ENCODE data around the gene ZBED4. TPM values are rescaled to one million over a fixed set of nuclear protein-coding genes. Genes with fewer than 3 reads are reported as not detected.
A peak's percentile ranks its signal among the peaks of the same experiment; 100 is the strongest.
"Not testable (repeated sequence)": the region's sequence is repeated elsewhere in the genome, so short reads cannot be mapped to it uniquely, and the experiment has no call there.

ZBED4 gene
- total RNA-seq, result 14.3 and 16.7 TPM in 2 replicates

- DNase-seq (ENCODE audit: low read depth, low spot score), result peak; percentile 75
Observed at GRCh38 chr22:49852898-49853894, at the start of gene ZBED4. Gene ZBED4 (plus strand): TSS chr22:49853844. CDS start chr22:49883663, 29,819 bp downstream.

GRCh38 chr22:49807129-49807528 lies 46.5 kb upstream of the ZBED4 start:
- DNase-seq (ENCODE audit: low read depth, low spot score), result no peak

GRCh38 chr22:49807780-49808708 lies 45.6 kb upstream of the ZBED4 start:
- DNase-seq (ENCODE audit: low read depth, low spot score), result no peak

- no peak for DNase-seq (ENCODE audit: low read depth, low spot score)
Observed at GRCh38 chr22:49810363-49811019, 43.2 kb upstream of the ZBED4 start.

GRCh38 chr22:49811020-49811791 lies 42.4 kb upstream of the ZBED4 start:
- DNase-seq (ENCODE audit: low read depth, low spot score), result no peak

GRCh38 chr22:49812838-49813237 lies 40.8 kb upstream of the ZBED4 start:
- no peak for DNase-seq (ENCODE audit: low read depth, low spot score)

- DNase-seq (ENCODE audit: low read depth, low spot score), result no peak
Observed at GRCh38 chr22:49814164-49814686, 39.4 kb upstream of the ZBED4 start.

- no peak for DNase-seq (ENCODE audit: low read depth, low spot score)
Observed at GRCh38 chr22:49814856-49815255, 38.8 kb upstream of the ZBED4 start.

GRCh38 chr22:49815641-49816091 lies 38.0 kb upstream of the ZBED4 start:
- DNase-seq (ENCODE audit: low read depth, low spot score), result no peak

- DNase-seq (ENCODE audit: low read depth, low spot score), result no peak
Observed at GRCh38 chr22:49817359-49817758, 36.3 kb upstream of the ZBED4 start.

- DNase-seq (ENCODE audit: low read depth, low spot score), result no peak
Observed at GRCh38 chr22:49820984-49821383, 32.7 kb upstream of the ZBED4 start.

- not testable (repeated sequence) for DNase-seq (ENCODE audit: low read depth, low spot score)
Observed at GRCh38 chr22:49821741-49822140, 31.9 kb upstream of the ZBED4 start.

- DNase-seq (ENCODE audit: low read depth, low spot score), result no peak
Observed at GRCh38 chr22:49823289-49824045, 30.2 kb upstream of the ZBED4 start.

GRCh38 chr22:49824185-49824925 lies 29.3 kb upstream of the ZBED4 start:
- no peak for DNase-seq (ENCODE audit: low read depth, low spot score)

- no peak for DNase-seq (ENCODE audit: low read depth, low spot score)
Observed at GRCh38 chr22:49824936-49825335, 28.7 kb upstream of the ZBED4 start.

- no peak for DNase-seq (ENCODE audit: low read depth, low spot score)
Observed at GRCh38 chr22:49825436-49825835, 28.2 kb upstream of the ZBED4 start.

GRCh38 chr22:49825944-49826602 lies 27.6 kb upstream of the ZBED4 start:
- no peak for DNase-seq (ENCODE audit: low read depth, low spot score)

GRCh38 chr22:49826603-49827270 lies 26.9 kb upstream of the ZBED4 start:
- DNase-seq (ENCODE audit: low read depth, low spot score), result no peak
